ENCODE results near the gene ZNF300. TPM values are rescaled to one million over a fixed set of nuclear protein-coding genes. Genes with fewer than 3 reads are reported as not detected.
"Not testable (repeated sequence)": the region's sequence is repeated elsewhere in the genome, so short reads cannot be mapped to it uniquely, and the experiment has no call there.

The ZNF300 gene
- total RNA-seq, 1 donor from 2014 or later: 2.0 TPM

- Histone ChIP-seq H3K4me1 (no peaks in the 10 kb centered on the region), H3K27ac (no peak overlapping the region), H3K9me3 (peaks cover 99% of the 10 kb centered on the region), H3K4me3 (no peak overlapping the region), H3K36me3 (no peaks in the 10 kb centered on the region), H3K27me3 (ENCODE audit: low read depth) (no peaks in the 10 kb centered on the region)
- intact Hi-C loops (cut with DNase I): no loop called here
- DNase-seq (no peak), ATAC-seq (no peak)
- TF ChIP-seq CTCF (IDR thresholded peaks at IDR 0.05): no peak
These were observed 9.1 kb downstream of the ZNF300 start for GRCh38 chr5:150895431-150896428.

DNA sequence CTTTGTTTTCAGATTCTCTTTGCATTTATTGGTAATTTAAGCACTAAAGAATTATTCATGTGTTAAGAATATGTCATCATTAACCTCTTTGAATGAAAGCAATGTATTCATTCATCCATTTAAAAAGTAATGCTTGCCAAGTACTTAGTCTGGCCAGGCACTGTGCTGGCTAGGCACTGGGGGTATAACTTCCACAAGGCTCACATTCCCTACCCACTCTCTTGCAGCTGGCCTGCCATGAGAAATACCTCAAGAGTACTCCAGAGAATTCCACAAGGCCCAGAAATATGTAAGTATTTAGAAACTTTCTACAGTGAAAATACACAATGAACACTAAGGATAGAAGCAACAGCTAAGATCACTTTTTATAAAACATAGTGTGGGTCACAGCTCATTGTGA lies 25.4 kb downstream of the ZNF300 start:
- peaks cover 16% of the 10 kb centered on the region for H3K9me3 ChIP-seq
- no peak overlapping the region for H3K27ac ChIP-seq
- intact Hi-C loops (cut with DNase I): no loop called here
- H3K4me1 ChIP-seq: no peaks in the 10 kb centered on the region
- DNase-seq: no peak
- no peak overlapping the region for H3K4me3 ChIP-seq
- no peaks in the 10 kb centered on the region for H3K27me3 ChIP-seq (ENCODE audit: low read depth)
- no peak for TF ChIP-seq CTCF (IDR thresholded peaks at IDR 0.05)
- H3K36me3 ChIP-seq: no peaks in the 10 kb centered on the region
- no peak for ATAC-seq

DNA sequence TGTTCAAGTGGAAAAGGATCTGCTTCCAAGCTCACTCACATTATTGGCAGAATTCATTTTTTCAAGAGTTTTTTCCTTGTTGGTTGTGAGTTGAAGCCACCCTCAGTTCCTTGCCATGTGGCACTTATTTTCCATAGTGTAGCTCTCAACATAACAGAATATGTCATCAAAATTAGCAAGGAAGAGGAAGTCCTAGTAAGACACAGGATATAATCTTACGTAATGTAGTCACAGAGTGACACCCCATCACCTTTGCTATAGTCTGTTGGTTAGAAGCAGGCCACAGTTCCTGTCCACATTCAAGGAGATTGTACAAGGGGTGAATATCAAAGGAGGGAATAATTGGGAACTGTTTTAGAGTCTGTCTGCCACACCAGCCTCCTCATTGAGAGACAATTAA lies 42.7 kb downstream of the ZNF300 start:
- Histone ChIP-seq H3K4me1 (no peaks in the 10 kb centered on the region), H3K27ac (no peak overlapping the region), H3K36me3 (no peaks in the 10 kb centered on the region), H3K27me3 (ENCODE audit: low read depth) (no peaks in the 10 kb centered on the region), H3K4me3 (no peak overlapping the region), H3K9me3 (peaks cover 9% of the 10 kb centered on the region)
- ATAC-seq (peak in 1 of 2 donors; percentile 47), DNase-seq (no peak)
- intact Hi-C loops (cut with DNase I): no loop called here
- TF ChIP-seq CTCF (IDR thresholded peaks at IDR 0.05): no peak

GRCh38 chr5:150860246-150860821 lies 44.4 kb downstream of the ZNF300 start:
- no peak for TF ChIP-seq CTCF (IDR thresholded peaks at IDR 0.05)
- DNase-seq (no peak), ATAC-seq (peak; percentile 14 to 45)
- Histone ChIP-seq H3K36me3 (no peaks in the 10 kb centered on the region), H3K9me3 (peaks cover 3% of the 10 kb centered on the region), H3K4me1 (no peaks in the 10 kb centered on the region), H3K4me3 (no peak overlapping the region), H3K27me3 (ENCODE audit: low read depth) (no peaks in the 10 kb centered on the region), H3K27ac (no peak overlapping the region)
- intact Hi-C loops (cut with DNase I): no loop called here

DNA sequence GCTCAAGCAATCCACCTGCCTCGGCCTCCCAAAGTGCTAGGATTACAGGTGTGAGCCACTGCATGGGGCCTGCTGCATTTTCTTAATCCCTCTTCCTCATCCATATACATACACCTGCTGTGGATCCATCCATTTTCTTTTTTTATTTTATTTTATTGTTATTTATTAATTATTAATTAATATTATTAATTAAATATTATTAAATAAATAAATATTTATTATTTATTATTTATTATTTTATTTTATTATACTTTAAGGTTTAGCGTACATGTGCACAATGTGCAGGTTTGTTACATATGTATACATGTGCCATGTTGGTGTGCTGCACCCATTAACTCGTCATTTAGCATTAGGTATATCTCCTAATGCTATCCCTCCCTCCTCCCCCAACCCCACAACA lies 48.1 kb downstream of the ZNF300 start:
- ATAC-seq; H3K27ac ChIP-seq; H3K9me3 ChIP-seq; H3K4me1 ChIP-seq; intact Hi-C loops (cut with DNase I); H3K4me3 ChIP-seq; H3K36me3 ChIP-seq; H3K27me3 ChIP-seq (ENCODE audit: low read depth); DNase-seq: not testable (repeated sequence)

DNA sequence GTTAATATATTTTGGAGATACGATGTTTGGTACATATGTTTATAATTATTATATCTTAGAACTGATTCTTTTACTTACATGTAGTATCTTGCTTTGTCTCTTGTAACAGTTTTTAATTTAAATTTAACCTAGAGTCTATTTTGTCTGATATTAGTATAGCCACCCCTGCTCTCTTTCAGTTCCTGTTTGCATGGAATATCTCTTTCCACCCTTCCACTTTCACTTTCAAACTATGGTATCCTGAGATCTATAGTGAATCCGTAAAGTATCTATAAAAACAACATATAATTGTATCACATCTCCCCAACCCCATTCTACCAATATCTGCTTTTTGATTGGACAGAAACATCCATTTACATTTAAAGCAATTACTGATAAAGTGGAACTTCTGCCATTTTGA lies 51.2 kb downstream of the ZNF300 start:
- H3K4me1 ChIP-seq: no peaks in the 10 kb centered on the region
- H3K27me3 ChIP-seq (ENCODE audit: low read depth): no peaks in the 10 kb centered on the region

More for the DNA sequence above, 51.2 kb downstream of the ZNF300 start:
- no peak for ATAC-seq
- no peak for TF ChIP-seq CTCF (IDR thresholded peaks at IDR 0.05)
- H3K27ac ChIP-seq: no peak overlapping the region
- H3K36me3 ChIP-seq: no peaks in the 10 kb centered on the region
- H3K4me3 ChIP-seq: no peak overlapping the region
- intact Hi-C loops (cut with DNase I): no loop called here
- H3K9me3 ChIP-seq: no peaks in the 10 kb centered on the region
- no peak for DNase-seq
